HL-60 (cell line): ENCODE measurements around the gene BNIP5.

Experiments used
- DNase-seq, 2 experiments: peaks; one replicate each; pipeline ENCODE4 v3.0.0-alpha.2; 2010 to 2020; ENCODE audit warnings: low read depth in 1 of 2, low spot score in 1 of 2
- H3K27ac ChIP-seq: fragments of 250-450 bp; sonication (Bioruptor Pico); replicated peaks from 2 replicates; pipeline ENCODE4 v1.5.1; 2020; ENCODE audit warnings: mild to moderate bottlenecking, moderate library complexity
- H3K27me3 ChIP-seq: fragments of 250-450 bp; sonication (Bioruptor Pico); 2 replicates; pipeline ENCODE4 v1.5.1; 2021; ENCODE audit warnings: mild to moderate bottlenecking, moderate library complexity; ENCODE audit not compliant: insufficient read depth, poor library complexity, severe bottlenecking
- H3K4me3 ChIP-seq: replicated peaks from 2 replicates; pipeline ENCODE4 v1.5.1; 2011; ENCODE audit warnings: mild to moderate bottlenecking, control low read depth, low read length; ENCODE audit not compliant: insufficient read depth
- CTCF ChIP-seq: IDR thresholded peaks from one replicate; pipeline ENCODE4 v1.5.1; 2011; ENCODE audit warnings: low read length, control low read depth, inconsistent platforms; ENCODE audit not compliant: insufficient read depth
- GABPA ChIP-seq: IDR thresholded peaks from 2 replicates; pipeline ENCODE4 v1.6.1; 2012; ENCODE audit warnings: low read depth
- POLR2AphosphoS5 ChIP-seq: IDR thresholded peaks from 2 replicates; pipeline ENCODE4 v1.6.1; 2012; ENCODE audit warnings: low read depth
- REST ChIP-seq: IDR thresholded peaks from 2 replicates; pipeline ENCODE4 v1.6.1; 2012; ENCODE audit warnings: low read depth; ENCODE audit not compliant: insufficient replicate concordance
- SPI1 ChIP-seq: IDR thresholded peaks from 2 replicates; pipeline ENCODE4 v1.6.1; 2012; ENCODE audit warnings: low read depth, mild to moderate bottlenecking, borderline replicate concordance

Gene BNIP5

GRCh38 chr6:36289281-36289878 lies 47.3 kb downstream of the BNIP5 start:
- TF ChIP-seq CTCF: no peak
- TF ChIP-seq GABPA: no peak
- TF ChIP-seq SPI1: no peak
- TF ChIP-seq POLR2AphosphoS5: no peak
- TF ChIP-seq REST: no peak
- Histone ChIP-seq H3K27me3 (no peaks in the 10 kb centered on the region), H3K4me3 (no peak overlapping the region), H3K27ac (no peak overlapping the region)
- no peak for DNase-seq

- Histone ChIP-seq H3K27me3 (no peaks in the 10 kb centered on the region), H3K4me3 (no peak overlapping the region), H3K27ac (no peak overlapping the region)
- TF ChIP-seq POLR2AphosphoS5 (no peak), CTCF (no peak), SPI1 (no peak), GABPA (no peak), REST (no peak)
- no peak for DNase-seq
These were observed 49.8 kb downstream of the BNIP5 start for GRCh38 chr6:36286858-36287257.

GRCh38 chr6:36285797-36286196 lies 50.9 kb downstream of the BNIP5 start:
- Histone ChIP-seq H3K27ac (no peak overlapping the region), H3K27me3 (no peaks in the 10 kb centered on the region), H3K4me3 (no peak overlapping the region)
- no peak for DNase-seq
- TF ChIP-seq GABPA (no peak), SPI1 (no peak), CTCF (no peak), POLR2AphosphoS5 (no peak), REST (no peak)
